Activated B cell treated with CpG ODN at 0.5 μM for 24 hours (primary cell): Measurements from ENCODE around the gene EIF4A3. TPM values are rescaled to one million over a fixed set of nuclear protein-coding genes. Genes with fewer than 3 reads are reported as not detected.

Experiments used
- ATAC-seq: fragments of 200-7000 bp; cut with Tn5 transposase; one replicate; pipeline ENCODE4 v1.10.0; 2021; ENCODE audit warnings: low read depth, mild to moderate bottlenecking, moderate library complexity
- CTCF ChIA-PET: fragments of 350-600 bp; sonication (Branson Sonifier 250); formaldehyde crosslinking; loops from one replicate; lab custom pipeline; 2021; ENCODE audit warnings: antibody characterized with exemption; lab: Charles Lee
- POLR2A ChIA-PET: fragments of 350-600 bp; sonication (Branson Sonifier 250); formaldehyde crosslinking; loops from one replicate; lab custom pipeline; 2021; ENCODE audit warnings: antibody characterized with exemption; lab: Charles Lee
- DNase-seq: peaks from one replicate; pipeline ENCODE4 v3.0.0; 2022
- H3K27ac Mint-ChIP-seq: one replicate; pipeline ENCODE4 v1.8.0; 2020; ENCODE audit warnings: mixed read lengths
- H3K27me3 Mint-ChIP-seq: one replicate; pipeline ENCODE4 v1.8.0; 2021; ENCODE audit warnings: mixed read lengths
- H3K36me3 Mint-ChIP-seq: one replicate; pipeline ENCODE4 v1.8.0; 2021; ENCODE audit warnings: low read depth, mixed read lengths
- H3K4me1 Mint-ChIP-seq: one replicate; pipeline ENCODE4 v1.8.0; 2021; ENCODE audit warnings: mixed read lengths
- H3K4me3 Mint-ChIP-seq: one replicate; pipeline ENCODE4 v1.8.0; 2020; ENCODE audit warnings: mild to moderate bottlenecking, mixed read lengths
- H3K9me3 Mint-ChIP-seq: one replicate; pipeline ENCODE4 v1.8.0; 2020; ENCODE audit warnings: mixed read lengths
- CTCF ChIP-seq: fragments of 200-600 bp; IDR thresholded peaks from one replicate; pipeline ENCODE4 v1.8.0; 2022; ENCODE audit warnings: antibody characterized with exemption, mild to moderate bottlenecking
- intact Hi-C: fragments of 100-400 bp; cut with micrococcal nuclease; formaldehyde crosslinking; loops from one replicate; pipeline ENCODE4 v1.15.1; 2024
- total RNA-seq: library from RNA; stranded (reverse); gene quantifications from 2 replicates; pipeline ENCODE4 v1.2.3, GENCODE V29; 2022

EIF4A3 gene
- total RNA-seq, 1 donor from 2014 or later = 88.1 TPM

- TF ChIP-seq CTCF = no peak
- CTCF ChIA-PET = no interaction called here
- no peaks in the 10 kb centered on the region for H3K36me3 Mint-ChIP-seq
- no peak for DNase-seq
- H3K4me3 Mint-ChIP-seq = no peak overlapping the region
- no peak for ATAC-seq
- no peaks in the 10 kb centered on the region for H3K9me3 Mint-ChIP-seq
- POLR2A ChIA-PET = no interaction called here
- no peak overlapping the region for H3K27ac Mint-ChIP-seq
- H3K4me1 Mint-ChIP-seq = peaks cover 23% of the 10 kb centered on the region
- intact Hi-C loops = loop anchor here (2.0 to 5.0 kb wide), 3 partner anchors 92 to 935 kb away; partner anchors contain the start of genes BAIAP2 and RNF213
- H3K27me3 Mint-ChIP-seq = peaks cover 5% of the 10 kb centered on the region
Observed at GRCh38 chr17:80099291-80100034, 47.5 kb downstream of the EIF4A3 start.

GRCh38 chr17:80097844-80098691 is 48.9 kb downstream of the EIF4A3 start:
- no peaks in the 10 kb centered on the region for H3K9me3 Mint-ChIP-seq
- H3K36me3 Mint-ChIP-seq = no peaks in the 10 kb centered on the region
- DNase-seq (no peak), ATAC-seq (no peak)
- no peak overlapping the region for H3K27ac Mint-ChIP-seq
- H3K4me3 Mint-ChIP-seq = no peak overlapping the region
- H3K27me3 Mint-ChIP-seq = peaks cover 5% of the 10 kb centered on the region
- ChIA-PET POLR2A (interaction anchor here (0.7 kb wide), 1 partner anchor 702 kb away, joined by 6 read pairs; no protein-coding TSS in a partner anchor), CTCF (no interaction called here)
- peaks cover 23% of the 10 kb centered on the region for H3K4me1 Mint-ChIP-seq
- intact Hi-C loops = no loop called here
- TF ChIP-seq CTCF = no peak

GRCh38 chr17:80097127-80097621 is 49.8 kb downstream of the EIF4A3 start:
- H3K4me3 Mint-ChIP-seq = no peak overlapping the region

GRCh38 chr17:80096561-80097021 is 50.3 kb downstream of the EIF4A3 start:
- ChIA-PET CTCF (no interaction called here), POLR2A (no interaction called here)
- Mint-ChIP-seq H3K36me3 (no peaks in the 10 kb centered on the region), H3K27ac (no peak overlapping the region), H3K9me3 (no peaks in the 10 kb centered on the region), H3K4me1 (peaks cover 13% of the 10 kb centered on the region), H3K4me3 (no peak overlapping the region), H3K27me3 (peaks cover 5% of the 10 kb centered on the region)
- intact Hi-C loops = no loop called here
- DNase-seq (no peak), ATAC-seq (no peak)
- TF ChIP-seq CTCF = no peak

More at GRCh38 chr17:80097127-80097621, 49.8 kb downstream of the EIF4A3 start:
- ChIA-PET CTCF (no interaction called here), POLR2A (interaction anchor here (0.7 kb wide), 1 partner anchor 703 kb away, joined by 6 read pairs; no protein-coding TSS in a partner anchor)
- Mint-ChIP-seq H3K27me3 (peaks cover 5% of the 10 kb centered on the region), H3K36me3 (no peaks in the 10 kb centered on the region), H3K27ac (no peak overlapping the region), H3K9me3 (no peaks in the 10 kb centered on the region), H3K4me1 (peaks cover 16% of the 10 kb centered on the region)
- TF ChIP-seq CTCF = no peak
- no peak for DNase-seq
- intact Hi-C loops = no loop called here
- no peak for ATAC-seq
